PC-9 (cell line): ENCODE data around the gene SELENOI.

Experiments used
- EZH2 ChIP-seq: fragments of 200-600 bp; sonication (generic); IDR thresholded peaks from 2 replicates; pipeline ENCODE4 v1.8.0; 2017; ENCODE audit warnings: antibody characterized with exemption, low read depth
- TF ChIP-seq, protein P1 (sequence below): fragments of 200-600 bp; sonication (generic); conservative IDR thresholded peaks from 2 replicates; pipeline ENCODE4 v1.6.1; 2017; ENCODE audit warnings: mixed run types, antibody characterized with exemption, mild to moderate bottlenecking, moderate library complexity

DNA sequence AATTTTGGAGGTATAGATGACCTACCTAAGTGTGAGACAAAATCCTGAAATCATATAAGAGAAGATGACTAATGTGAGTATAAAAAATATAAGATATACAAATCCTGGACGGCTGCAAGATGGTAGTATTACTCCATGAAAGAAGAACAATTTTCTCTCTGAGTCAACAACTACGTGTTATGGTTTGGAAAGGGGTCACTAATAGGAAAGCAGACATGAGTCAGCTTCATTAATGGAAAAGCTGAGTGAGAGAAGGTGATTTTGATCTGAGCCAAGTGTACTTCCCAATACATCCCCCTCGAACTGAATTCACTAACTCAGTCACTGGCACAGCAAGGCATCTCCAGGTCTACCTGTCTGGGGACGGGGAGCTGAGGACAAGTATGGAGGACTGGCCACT, 20.1 kb upstream of the SELENOI start:
- TF ChIP-seq, protein P1, sequence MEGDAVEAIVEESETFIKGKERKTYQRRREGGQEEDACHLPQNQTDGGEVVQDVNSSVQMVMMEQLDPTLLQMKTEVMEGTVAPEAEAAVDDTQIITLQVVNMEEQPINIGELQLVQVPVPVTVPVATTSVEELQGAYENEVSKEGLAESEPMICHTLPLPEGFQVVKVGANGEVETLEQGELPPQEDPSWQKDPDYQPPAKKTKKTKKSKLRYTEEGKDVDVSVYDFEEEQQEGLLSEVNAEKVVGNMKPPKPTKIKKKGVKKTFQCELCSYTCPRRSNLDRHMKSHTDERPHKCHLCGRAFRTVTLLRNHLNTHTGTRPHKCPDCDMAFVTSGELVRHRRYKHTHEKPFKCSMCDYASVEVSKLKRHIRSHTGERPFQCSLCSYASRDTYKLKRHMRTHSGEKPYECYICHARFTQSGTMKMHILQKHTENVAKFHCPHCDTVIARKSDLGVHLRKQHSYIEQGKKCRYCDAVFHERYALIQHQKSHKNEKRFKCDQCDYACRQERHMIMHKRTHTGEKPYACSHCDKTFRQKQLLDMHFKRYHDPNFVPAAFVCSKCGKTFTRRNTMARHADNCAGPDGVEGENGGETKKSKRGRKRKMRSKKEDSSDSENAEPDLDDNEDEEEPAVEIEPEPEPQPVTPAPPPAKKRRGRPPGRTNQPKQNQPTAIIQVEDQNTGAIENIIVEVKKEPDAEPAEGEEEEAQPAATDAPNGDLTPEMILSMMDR, result no peak
- no peak for TF ChIP-seq EZH2
